HuH-7.5 (cell line): ENCODE data around the gene TP73.

Source experiments
- DNase-seq: peaks from one replicate; pipeline ENCODE4 v3.0.0; 2011; ENCODE audit warnings: low spot score

TP73 gene

DNA sequence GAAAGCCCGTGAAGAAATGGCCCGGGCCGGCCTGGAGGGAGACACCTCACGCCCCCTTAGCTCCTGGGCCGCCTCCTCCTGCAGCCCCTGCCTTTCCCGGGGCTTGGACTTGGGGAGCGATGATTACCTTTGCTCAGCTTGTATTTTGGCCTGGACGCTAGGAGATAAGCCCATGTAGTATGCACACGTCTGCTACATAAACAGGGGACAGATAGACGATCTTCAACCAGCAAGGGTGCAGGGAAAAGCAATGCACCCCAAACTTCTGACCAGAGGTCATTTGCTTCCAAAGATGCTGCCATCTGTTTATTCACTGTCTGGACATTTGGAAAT is 936 bp downstream of the TP73 start:
- no peak for DNase-seq

DNA sequence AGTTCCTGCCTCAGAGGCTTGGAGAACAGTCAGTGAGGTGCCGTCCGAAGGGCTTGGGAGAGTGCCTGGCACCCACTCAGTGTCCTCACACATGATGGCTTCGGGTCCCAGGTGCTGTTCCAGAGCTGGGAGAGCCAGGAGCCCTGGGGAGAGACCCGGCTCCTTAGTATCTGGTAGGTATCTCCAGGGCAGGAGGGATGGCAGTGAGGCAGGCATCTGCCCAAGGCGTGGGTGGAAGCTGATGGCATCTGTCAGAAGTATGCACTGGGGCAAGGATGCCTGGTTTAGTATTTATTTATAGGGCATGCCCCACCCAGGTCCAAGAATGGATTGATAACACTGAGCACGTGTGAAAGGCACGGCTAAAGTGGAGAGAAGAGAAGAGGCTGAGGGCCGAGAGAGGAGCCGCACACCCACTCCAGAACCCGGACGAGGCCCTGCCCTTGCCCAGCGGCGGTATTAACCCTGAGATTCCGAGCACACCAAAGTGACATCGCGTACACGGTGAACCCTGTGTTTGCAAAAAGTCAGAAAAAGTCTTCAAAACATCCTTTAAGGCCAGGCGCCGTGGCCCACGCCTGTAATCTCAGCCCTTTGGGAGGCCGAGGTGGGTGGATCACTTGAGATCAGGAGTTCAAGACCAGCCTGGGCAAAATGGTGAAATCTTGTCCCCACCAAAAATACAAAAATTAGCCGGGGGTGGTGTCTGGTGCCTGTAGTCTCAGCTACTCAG is 2.4 kb downstream of the TP73 start:
- DNase-seq: no peak

- no peak for DNase-seq
These were observed 4.3 kb downstream of the TP73 start for GRCh38 chr1:3656450-3657095.

DNA sequence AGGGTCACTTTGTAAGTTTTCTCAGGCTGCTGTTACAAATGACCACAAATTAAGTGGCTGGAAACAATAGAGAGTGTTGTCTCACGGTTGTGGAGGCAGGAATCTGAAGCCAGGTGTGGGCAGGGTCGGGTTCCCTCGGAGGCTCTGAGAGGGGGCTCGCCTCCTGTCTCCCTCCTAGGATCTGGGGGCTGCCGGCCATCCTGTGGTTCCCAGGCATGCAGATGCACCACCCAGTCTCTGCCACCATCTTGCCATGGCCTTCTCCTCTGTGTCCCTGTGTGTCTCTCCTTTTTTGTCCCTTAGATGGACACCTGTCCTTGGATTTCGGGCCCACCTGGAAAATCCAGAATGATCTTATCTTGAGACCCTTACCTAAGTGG is 4.8 kb downstream of the TP73 start:
- no peak for DNase-seq

GRCh38 chr1:3657578-3658230 is 5.4 kb downstream of the TP73 start:
- DNase-seq: no peak

GRCh38 chr1:3658231-3658615 is 5.9 kb downstream of the TP73 start:
- DNase-seq: no peak

DNA sequence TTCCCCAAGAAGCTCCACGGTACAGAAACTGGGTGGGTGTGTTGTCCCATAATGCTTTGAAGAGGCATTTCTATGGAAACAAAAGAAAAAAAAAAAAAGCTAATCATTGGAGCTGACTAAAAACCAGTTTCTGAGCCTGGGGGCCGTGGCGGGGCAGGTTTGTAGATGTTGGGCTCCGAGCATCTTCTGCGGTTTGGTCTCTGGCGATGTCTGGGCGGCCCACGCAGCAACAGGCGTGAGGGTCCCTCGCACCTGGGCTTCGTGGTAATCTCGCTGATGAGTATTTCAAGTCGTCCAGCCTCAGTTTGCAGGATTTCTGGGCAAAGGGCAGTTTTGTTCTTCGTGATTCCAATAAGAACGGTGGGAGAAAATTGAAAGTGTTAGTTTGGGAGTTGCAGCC is 6.8 kb downstream of the TP73 start:
- no peak for DNase-seq

DNA sequence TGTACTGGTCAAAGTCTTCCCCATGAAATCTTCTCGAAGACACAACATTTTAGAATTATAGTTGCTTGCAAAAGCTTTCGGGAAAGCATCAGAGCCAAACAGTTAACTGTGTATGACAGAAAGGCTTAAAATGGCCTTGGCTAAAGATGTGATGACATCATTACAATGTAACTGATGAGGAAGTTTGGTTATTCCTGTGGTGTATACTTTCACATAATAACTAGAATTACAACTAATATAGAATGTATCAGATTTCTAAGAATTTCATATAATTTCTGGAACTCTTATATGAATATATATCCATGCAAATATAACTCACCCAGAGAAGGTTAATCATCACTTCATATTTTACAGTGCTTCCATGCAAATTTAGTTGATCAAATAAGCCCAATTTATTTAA is 8.4 kb downstream of the TP73 start:
- DNase-seq: no peak

GRCh38 chr1:3661631-3662030 is 9.3 kb downstream of the TP73 start:
- no peak for DNase-seq

- no peak for DNase-seq
These were observed 9.9 kb downstream of the TP73 start for GRCh38 chr1:3662080-3662671.

- no peak for DNase-seq
These were observed 11.8 kb downstream of the TP73 start for GRCh38 chr1:3663999-3664699.

- no peak for DNase-seq
These were observed 12.5 kb downstream of the TP73 start for GRCh38 chr1:3664700-3665375.

DNA sequence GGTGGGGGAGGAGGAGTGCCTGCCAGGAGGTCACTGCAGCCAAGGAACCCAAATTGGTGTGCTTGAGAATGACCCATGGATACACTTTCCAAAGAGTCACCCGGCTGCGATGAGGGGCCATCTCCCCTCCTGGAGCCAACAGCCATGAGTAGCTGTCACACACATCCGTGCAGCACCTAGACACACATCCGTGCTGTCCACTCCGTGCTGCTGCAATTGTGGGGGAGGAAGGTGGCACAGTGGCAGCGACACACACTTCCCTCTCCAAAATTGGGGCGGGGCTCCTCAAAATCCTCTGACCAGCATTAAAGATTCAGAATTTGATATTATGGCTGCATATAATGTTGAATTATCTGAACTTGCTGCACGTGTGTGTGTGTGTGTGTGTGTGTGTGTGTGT is 15.8 kb downstream of the TP73 start:
- DNase-seq: no peak

DNA sequence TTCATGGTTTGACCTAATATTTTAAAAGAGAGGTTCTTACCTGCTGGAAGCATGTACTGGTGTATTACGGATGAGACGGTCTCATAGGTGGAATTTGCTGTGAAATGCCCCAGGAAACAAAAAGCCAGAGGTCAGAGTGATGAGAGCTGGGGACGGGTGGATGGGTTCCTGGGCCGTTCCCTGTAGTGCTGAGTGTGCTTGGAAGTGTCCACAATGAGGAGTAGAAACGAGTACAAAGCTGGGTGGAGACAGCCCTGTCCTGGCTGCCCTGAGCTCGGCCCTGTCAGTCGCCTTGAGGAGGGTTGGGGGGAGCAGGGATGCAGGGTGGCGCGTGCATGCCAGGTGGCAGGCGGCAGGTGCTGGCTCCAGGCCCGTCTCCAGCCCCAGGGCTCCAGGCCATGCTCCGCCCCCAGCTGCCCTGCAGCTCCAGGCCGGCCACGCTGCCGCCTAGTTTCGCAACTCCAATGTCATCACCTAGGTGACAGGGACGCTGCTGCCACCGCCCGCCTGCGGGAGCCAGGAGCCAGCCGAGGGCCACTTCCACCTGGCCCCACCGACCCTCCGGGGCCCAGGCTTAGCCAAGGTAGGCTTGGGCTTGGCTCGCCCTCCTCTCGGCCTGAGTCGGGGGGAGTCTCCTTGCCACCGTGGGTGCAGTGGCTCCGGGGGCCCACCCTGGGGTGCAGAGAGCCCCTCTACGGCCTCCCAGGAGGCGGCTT is 16.4 kb downstream of the TP73 start:
- DNase-seq: peak; percentile 94

- DNase-seq: no peak
These were observed 17.1 kb downstream of the TP73 start for GRCh38 chr1:3669421-3669821.

DNA sequence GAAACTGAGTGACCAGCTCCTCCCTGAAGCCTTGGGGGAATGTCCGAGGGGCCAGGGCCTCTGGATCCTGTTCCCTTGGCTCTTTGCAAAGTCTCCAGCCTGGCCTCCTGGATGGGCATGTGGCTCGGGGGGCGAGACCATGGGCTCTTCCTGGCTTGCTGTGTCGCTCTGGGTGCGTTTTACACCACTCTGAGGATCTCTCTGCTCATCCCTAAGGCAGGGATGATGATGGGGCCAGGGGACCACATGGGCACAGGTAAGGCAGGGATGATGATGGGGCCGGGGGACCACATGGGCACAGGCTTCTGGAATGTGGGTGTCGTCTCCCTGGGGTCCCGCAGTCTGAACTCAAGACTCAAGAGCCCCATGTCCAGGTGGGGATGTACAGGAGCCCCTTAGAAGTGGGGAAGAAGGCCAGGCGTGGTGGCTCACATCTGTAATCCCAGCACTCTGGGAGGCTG is 17.7 kb downstream of the TP73 start:
- no peak for DNase-seq

GRCh38 chr1:3670823-3671265 is 18.5 kb downstream of the TP73 start:
- DNase-seq: no peak

DNA sequence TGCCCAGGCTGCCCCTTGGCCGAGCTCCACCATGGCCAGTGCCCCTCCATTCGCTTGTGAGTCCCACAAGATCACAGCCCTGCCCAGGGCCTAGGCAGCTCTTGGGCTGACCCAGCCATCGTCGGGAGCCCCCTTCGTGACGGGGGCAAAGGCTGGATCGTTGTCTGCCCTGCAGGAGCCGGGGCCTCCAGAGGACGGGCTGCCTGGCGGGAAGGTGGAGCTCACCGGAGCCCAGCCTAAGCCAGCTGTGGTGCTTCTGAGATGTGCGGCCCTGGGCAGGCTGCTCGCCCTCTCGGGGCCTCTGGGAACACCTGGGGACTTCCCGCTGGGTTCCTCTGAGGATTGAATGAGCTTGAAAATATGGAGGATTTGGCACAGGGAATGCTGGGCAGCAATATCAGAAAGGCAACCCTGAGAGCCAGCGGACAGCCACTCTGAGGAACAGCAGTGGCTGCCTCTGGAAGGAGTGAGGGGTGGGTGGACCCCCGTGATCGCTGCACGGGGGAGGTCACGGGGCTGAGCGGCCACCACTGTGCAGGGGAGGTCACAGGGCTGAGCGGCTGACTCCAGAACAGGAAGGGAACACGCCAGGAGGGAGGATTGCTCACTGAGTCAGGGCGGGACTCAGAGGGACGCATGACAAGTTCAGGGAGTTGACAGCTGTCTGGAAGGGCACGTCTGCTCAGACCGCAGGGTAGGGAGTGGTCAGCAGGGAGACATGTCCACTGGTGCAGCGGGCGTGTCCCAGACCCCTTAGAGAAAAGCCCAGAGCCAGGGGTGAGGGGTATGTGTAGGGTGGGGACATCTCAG is 19.3 kb downstream of the TP73 start:
- no peak for DNase-seq

DNA sequence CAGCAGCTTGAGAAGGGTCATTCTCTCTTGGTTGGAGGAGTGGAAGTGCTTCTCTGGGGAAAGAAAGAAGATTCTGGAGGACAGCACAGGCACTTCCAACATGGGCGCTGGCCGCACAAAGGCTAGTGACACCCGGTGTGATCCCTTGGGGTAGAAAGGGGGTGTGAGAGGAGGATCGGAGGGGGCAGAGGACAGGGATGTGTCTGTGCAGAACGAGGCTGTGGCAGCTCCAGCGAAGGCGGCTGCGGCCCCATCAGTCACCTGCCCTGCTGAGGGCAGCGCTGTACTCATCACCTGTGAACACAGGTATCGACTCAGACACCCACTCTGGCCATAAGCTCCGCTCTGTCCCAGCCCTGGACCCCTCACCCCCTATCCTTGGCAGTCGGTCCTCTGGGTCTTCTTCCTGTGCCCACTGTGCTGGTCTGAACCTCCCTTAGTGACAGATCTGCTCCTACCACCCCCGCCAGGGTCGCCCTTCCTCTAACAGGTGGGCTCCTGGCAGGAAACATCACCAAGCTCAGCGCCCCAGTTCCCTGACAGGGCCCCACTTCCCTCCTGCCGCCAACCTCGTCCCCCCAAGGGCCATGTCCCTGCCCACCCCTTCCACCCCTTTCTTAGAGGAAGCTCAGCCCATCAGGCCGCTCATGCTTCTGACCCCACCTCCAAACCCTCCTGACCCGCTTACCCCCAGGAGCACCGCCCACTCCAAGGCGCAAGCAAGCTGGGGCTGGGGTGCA is 20.1 kb downstream of the TP73 start:
- no peak for DNase-seq

- DNase-seq: no peak
These were observed 20.6 kb downstream of the TP73 start for GRCh38 chr1:3672971-3673361.
